Measurements from ENCODE around the gene AGPAT4. TPM values are rescaled to one million over a fixed set of nuclear protein-coding genes. Genes with fewer than 3 reads are reported as not detected.

AGPAT4 gene
- total RNA-seq (2012; rRNA removed): 3.6 and 3.8 TPM in 2 replicates
- 3.6 and 3.8 TPM in 2 replicates for polyA plus RNA-seq (2012; rRNA removed)
- polyA plus RNA-seq (2012; cell fraction: cytosol; rRNA removed): 1.5 and 2.0 TPM in 2 replicates
- polyA plus RNA-seq (2012; cell fraction: nucleus; rRNA removed; ENCODE audit: low replicate concordance): 6.2 and 14.0 TPM in 2 replicates
- percentile 56 among the genes with signal in this experiment for Bru-seq, nascent RNA
- percentile 49 among the genes with signal in this experiment for BruChase-seq, experiment 1, labeled RNA remaining after a 6-hour chase
- BruChase-seq, experiment 2, labeled RNA remaining after a 2-hour chase: percentile 53 among the genes with signal in this experiment
- long read RNA-seq: 0 reads

- Histone ChIP-seq H2BK15ac (ENCODE audit: low read depth, low read length) (peak within 1 kb of the TSS; percentile 71; the same call in 2 of the 3 replicates), H3K27ac (ENCODE audit: insufficient read depth, low read length) (peak within 1 kb of the TSS; percentile 70), H4K20me1 (ENCODE audit: insufficient read depth, low read length) (no peaks in the 10 kb centered on the region), H2BK20ac (ENCODE audit: low read depth, low read length) (peak within 1 kb of the TSS; percentile 83), H3K14ac (replicated peaks; ENCODE audit: low read depth, low read length) (peak within 1 kb of the TSS; percentile 92), H2AK5ac (ENCODE audit: low read depth, low read length) (peak within 1 kb of the TSS; percentile 7; the same call in 1 of the 2 replicates), H3K27me3 (ENCODE audit: control insufficient read depth, insufficient read depth, low read length) (no peaks in the 10 kb centered on the region), H3K18ac (ENCODE audit: low read depth, low read length) (peak within 1 kb of the TSS; percentile 79), H3K4ac (ENCODE audit: low read depth, low read length) (peak within 1 kb of the TSS; percentile 87), H3K4me1 (ENCODE audit: control insufficient read depth, insufficient read depth, low read length) (0 out of 2 replicates have a peak, but pooled peaks cover 1% of the 10 kb centered on the region), H2BK5ac (ENCODE audit: low read depth, low read length, poor library complexity, severe bottlenecking) (peak within 1 kb of the TSS; percentile 59), H3K56ac (ENCODE audit: extremely low read depth, insufficient read depth, low read length) (peak within 1 kb of the TSS; percentile 87), H3K4me3 (ENCODE audit: insufficient read depth, low read depth, low read length) (peak within 1 kb of the TSS; percentile 68), H3K9me3 (ENCODE audit: control insufficient read depth, insufficient read depth, low read length) (no peaks in the 10 kb centered on the region), H4K91ac (ENCODE audit: insufficient read depth, low read depth, low read length) (peak within 1 kb of the TSS; percentile 84), H3K36me3 (ENCODE audit: control insufficient read depth, insufficient read depth, low read length) (no peaks in the 10 kb centered on the region), H2BK120ac (ENCODE audit: low read depth, low read length) (peak within 1 kb of the TSS; percentile 92), H3K9ac (ENCODE audit: low read depth, low read length) (peak within 1 kb of the TSS; percentile 90), H2AFZ (replicated peaks; ENCODE audit: low read length, poor library complexity) (peak within 1 kb of the TSS; percentile 94), H4K8ac (ENCODE audit: low read depth in 2 of 2, low read length in 2 of 2) (peak within 1 kb of the TSS; percentile 78 to 82), H2AK9ac (replicated peaks; ENCODE audit: low read depth, low read length, poor library complexity) (peak within 1 kb of the TSS; percentile 65), H3K23ac (ENCODE audit: low read depth, low read length) (peak within 1 kb of the TSS; percentile 97), H4K5ac (ENCODE audit: low read depth, low read length) (peak within 1 kb of the TSS; percentile 56), H3K9me1 (ENCODE audit: insufficient read depth, low read length) (no peaks in the 10 kb centered on the region), H3K79me1 (ENCODE audit: low read depth in 1 of 2, low read length in 2 of 2) (peaks cover 3 to 21% of the 10 kb centered on the region in 2 experiments; a peak in 2 of 4 replicates), H3K4me2 (ENCODE audit: low read depth, low read length) (peak within 1 kb of the TSS; percentile 100)
- DNase-seq: peak; percentile 98
- ChIA-PET POLR2A (ENCODE audit: unreplicated experiment) (interaction anchor here (0.6 kb wide), 1 partner anchor 98 kb away, joined by 3 read pairs; no protein-coding TSS in a partner anchor), CTCF (interaction anchor here (0.6 to 1.1 kb wide), 3 partner anchors 97 to 760 kb away, joined by 3 read pairs; no protein-coding TSS in a partner anchor)
- ATAC-seq (ENCODE audit: low read depth): peak; percentile 97
- dilution Hi-C loops (cut with HindIII; ENCODE audit: low sequenced_read_pairs, unreplicated experiment) (no loop called here), in situ Hi-C loops (cut with MboI; ENCODE audit: low sequenced_read_pairs) (loop anchor here (10.0 to 25.0 kb wide), 2 partner anchors 109 to 287 kb away; partner anchors contain the start of gene MAP3K4), intact Hi-C loops (cut with micrococcal nuclease) (loop anchor here (1.0 to 5.0 kb wide), 8 partner anchors 19 to 344 kb away; partner anchors contain the start of gene MAP3K4)
- 0% methylated on average over 4 of the region's 21 CpGs; no CpG with 5 or more reads in 1 of the 2 experiments for WGBS, 2 experiments (ENCODE audit: extremely low coverage in 2 of 2, insufficient read length in 1 of 2)
- no TSS peak for BruUV-seq (replicated peaks)
- TF ChIP-seq MAZ (IDR thresholded peaks at IDR 0.05; ENCODE audit: borderline replicate concordance, low read depth, low read length): peak; percentile 57; the same call in 1 of the 2 replicates
- peak; percentile 55; the same call in 1 of the 2 replicates for TF ChIP-seq CHD1 (IDR thresholded peaks at IDR 0.05; ENCODE audit: low read depth, low read length)
- TF ChIP-seq FOS (IDR thresholded peaks at IDR 0.05; ENCODE audit: low read depth, low read length): peak; percentile 63
- no peak; the same call in 1 of the 2 replicates for TF ChIP-seq MXI1 (IDR thresholded peaks at IDR 0.05; ENCODE audit: borderline replicate concordance, low read depth, low read length)
- TF ChIP-seq POLR2A (IDR thresholded peaks at IDR 0.05; ENCODE audit: low read depth, low read length): peak; percentile 96
- TF ChIP-seq RFX5 (IDR thresholded peaks at IDR 0.05; ENCODE audit: low read depth, low read length): peak; percentile 45; the same call in 1 of the 2 replicates
- TF ChIP-seq, protein P1, sequence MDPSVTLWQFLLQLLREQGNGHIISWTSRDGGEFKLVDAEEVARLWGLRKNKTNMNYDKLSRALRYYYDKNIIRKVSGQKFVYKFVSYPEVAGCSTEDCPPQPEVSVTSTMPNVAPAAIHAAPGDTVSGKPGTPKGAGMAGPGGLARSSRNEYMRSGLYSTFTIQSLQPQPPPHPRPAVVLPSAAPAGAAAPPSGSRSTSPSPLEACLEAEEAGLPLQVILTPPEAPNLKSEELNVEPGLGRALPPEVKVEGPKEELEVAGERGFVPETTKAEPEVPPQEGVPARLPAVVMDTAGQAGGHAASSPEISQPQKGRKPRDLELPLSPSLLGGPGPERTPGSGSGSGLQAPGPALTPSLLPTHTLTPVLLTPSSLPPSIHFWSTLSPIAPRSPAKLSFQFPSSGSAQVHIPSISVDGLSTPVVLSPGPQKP (IDR thresholded peaks at IDR 0.05; ENCODE audit: borderline replicate concordance, low read depth, low read length): no peak
- TF ChIP-seq RAD21 (IDR thresholded peaks at IDR 0.05; ENCODE audit: low read length): peak; percentile 8; the same call in 1 of the 2 replicates
- peak; percentile 19; the same call in 1 of the 2 replicates for TF ChIP-seq SMC3 (IDR thresholded peaks at IDR 0.05; ENCODE audit: low read depth, low read length)
- TF ChIP-seq NFE2L2 (IDR thresholded peaks at IDR 0.05; ENCODE audit: low read depth, low read length): no peak
- TF ChIP-seq CEBPB (IDR thresholded peaks at IDR 0.05; ENCODE audit: low read depth, low read length): no peak; the same call in 1 of the 2 replicates
- no peak for TF ChIP-seq MAFK (IDR thresholded peaks at IDR 0.05; ENCODE audit: low read depth, low read length)
- peak; percentile 66 for TF ChIP-seq USF2 (IDR thresholded peaks at IDR 0.05; ENCODE audit: low read depth, low read length)
- no peak for TF ChIP-seq BHLHE40 (IDR thresholded peaks at IDR 0.05; ENCODE audit: low read depth, low read length)
Observed at GRCh38 chr6:161273752-161274487, at the start of gene AGPAT4. AGPAT4 (minus strand) TSS chr6:161274061; CDS start chr6:161232213, 41,848 bp downstream.
